ENCODE data around the gene KIAA2012.

KIAA2012 gene

DNA sequence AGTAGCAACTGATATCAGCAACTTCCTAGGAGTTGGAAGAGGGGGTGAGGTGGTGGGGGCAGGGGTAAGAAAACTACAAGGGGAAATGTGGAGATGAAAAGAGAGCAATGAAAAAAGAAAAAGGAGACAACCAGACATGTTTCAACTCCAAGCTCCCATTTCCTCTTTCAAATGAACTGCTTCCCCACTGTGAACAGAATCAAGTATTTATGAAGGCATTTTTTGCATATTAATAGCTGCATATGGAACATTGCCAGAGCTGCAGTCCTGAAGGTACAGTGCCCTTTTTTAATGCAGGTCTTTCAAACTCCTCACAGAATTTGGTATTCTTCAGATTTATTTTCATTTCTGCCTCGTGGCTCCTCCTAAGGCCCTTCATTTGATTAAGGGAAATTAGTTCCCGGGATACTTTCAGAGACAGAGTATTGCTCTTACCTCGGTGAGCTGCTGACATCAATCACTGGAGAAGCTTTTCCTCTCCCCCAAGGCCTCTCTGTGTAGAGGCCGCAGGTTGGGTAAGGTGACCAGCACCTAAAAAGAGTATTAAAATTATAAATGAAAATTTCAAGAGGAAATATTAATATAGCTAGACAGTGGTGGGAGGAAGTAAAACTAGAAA is 68.4 kb downstream of the KIAA2012 start:
- TF ChIP-seq, protein P1, sequence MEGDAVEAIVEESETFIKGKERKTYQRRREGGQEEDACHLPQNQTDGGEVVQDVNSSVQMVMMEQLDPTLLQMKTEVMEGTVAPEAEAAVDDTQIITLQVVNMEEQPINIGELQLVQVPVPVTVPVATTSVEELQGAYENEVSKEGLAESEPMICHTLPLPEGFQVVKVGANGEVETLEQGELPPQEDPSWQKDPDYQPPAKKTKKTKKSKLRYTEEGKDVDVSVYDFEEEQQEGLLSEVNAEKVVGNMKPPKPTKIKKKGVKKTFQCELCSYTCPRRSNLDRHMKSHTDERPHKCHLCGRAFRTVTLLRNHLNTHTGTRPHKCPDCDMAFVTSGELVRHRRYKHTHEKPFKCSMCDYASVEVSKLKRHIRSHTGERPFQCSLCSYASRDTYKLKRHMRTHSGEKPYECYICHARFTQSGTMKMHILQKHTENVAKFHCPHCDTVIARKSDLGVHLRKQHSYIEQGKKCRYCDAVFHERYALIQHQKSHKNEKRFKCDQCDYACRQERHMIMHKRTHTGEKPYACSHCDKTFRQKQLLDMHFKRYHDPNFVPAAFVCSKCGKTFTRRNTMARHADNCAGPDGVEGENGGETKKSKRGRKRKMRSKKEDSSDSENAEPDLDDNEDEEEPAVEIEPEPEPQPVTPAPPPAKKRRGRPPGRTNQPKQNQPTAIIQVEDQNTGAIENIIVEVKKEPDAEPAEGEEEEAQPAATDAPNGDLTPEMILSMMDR (IDR thresholded peaks at IDR 0.05; ENCODE audit: insufficient read depth, low read length, poor library complexity, severe bottlenecking) = no peak
- Histone ChIP-seq H3K27me3 (replicated peaks; ENCODE audit: control insufficient read depth, insufficient read depth, low read length) (no peaks in the 10 kb centered on the region), H3K36me3 (ENCODE audit: control insufficient read depth, insufficient read depth, low read length) (no peaks in the 10 kb centered on the region)

DNA sequence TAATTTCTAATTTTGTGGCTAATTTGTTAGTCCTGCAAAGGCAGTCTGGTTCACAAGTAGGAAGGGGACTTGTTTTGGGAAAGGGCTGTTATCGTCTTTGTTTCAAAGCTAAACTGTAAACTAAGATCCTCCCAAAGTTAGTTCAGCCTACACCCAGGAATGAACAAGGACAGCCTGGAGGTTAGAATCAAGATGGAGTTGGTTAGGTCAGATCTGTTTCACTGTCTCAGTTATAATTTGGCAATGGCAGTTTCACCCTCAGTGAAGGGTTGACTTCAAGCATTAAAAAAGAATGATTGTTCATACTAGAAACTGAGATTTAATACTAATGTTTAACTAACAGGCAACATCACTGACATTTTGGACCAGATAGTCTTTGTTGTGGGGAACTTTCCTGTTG is 69.5 kb downstream of the KIAA2012 start:
- DNase-seq (ENCODE audit: extremely low read depth, insufficient read length) = no peak
- H3K4me3 ChIP-seq (replicated peaks; ENCODE audit: low read depth, low read length) = no peak overlapping the region
- TF ChIP-seq, protein P1 (IDR thresholded peaks at IDR 0.05; ENCODE audit: insufficient read depth, low read length, poor library complexity, severe bottlenecking) = no peak
- no peaks in the 10 kb centered on the region for H3K36me3 ChIP-seq (ENCODE audit: control insufficient read depth, insufficient read depth, low read length)
- H3K27me3 ChIP-seq (replicated peaks; ENCODE audit: control insufficient read depth, insufficient read depth, low read length) = no peaks in the 10 kb centered on the region

More for the DNA sequence above, 68.4 kb downstream of the KIAA2012 start:
- DNase-seq (ENCODE audit: extremely low read depth, insufficient read length) = no peak
- H3K4me3 ChIP-seq (replicated peaks; ENCODE audit: low read depth, low read length) = no peak overlapping the region

DNA sequence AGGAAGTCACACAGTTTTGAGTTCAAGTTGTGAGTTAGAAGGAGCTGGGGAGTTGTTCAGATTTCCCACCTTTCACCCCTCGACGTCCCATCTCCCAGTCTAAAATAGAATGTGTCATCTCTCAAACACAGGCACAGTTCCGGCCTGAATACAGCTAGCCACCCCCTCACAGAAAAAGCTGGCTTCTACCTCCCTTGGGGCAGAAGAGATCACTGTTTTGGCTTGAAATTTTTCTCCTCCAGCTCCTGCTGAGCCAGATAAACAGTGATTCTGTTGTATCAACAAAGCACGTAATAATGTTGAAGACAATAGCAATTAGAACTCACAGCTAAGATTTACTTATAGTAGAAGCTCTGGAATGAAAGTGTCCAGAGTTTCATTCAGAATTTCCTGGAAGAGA is 74.7 kb downstream of the KIAA2012 start:
- no peak for DNase-seq (ENCODE audit: extremely low read depth, insufficient read length)
- TF ChIP-seq, protein P1 (IDR thresholded peaks at IDR 0.05; ENCODE audit: insufficient read depth, low read length, poor library complexity, severe bottlenecking) = no peak
- Histone ChIP-seq H3K27me3 (replicated peaks; ENCODE audit: control insufficient read depth, insufficient read depth, low read length) (no peaks in the 10 kb centered on the region), H3K36me3 (ENCODE audit: control insufficient read depth, insufficient read depth, low read length) (no peaks in the 10 kb centered on the region), H3K4me3 (replicated peaks; ENCODE audit: low read depth, low read length) (no peak overlapping the region)

DNA sequence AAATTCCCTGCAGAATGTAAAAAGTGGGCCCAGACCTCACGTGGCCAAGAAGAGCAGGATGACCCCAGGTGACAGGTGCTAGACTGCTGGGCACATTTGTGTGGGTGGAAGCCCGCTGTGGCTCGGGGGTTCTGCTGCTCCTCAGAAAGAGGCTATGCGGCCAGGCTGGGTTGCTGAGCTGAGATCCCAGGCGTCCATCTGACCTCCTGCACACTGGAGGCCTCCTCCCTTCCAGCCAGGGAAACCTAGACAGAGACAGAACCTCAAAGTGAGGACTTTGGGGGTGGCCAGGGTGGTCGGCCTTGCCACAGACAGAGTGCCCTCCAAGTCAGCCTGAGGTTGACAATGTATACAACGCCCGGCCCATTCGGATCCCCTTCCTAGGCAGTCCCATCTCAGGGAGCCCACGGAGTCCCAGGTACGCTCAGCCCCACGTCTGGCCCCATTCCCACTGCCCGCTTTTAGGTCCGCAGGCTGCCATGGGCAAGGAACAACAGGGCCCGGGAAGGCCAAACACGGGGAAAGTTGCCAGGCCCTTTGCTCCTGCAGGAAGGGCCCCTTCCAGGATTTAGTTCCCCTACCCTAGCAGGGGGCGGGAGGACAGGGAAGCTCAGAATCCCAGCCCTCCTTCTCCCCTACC is 75.6 kb downstream of the KIAA2012 start:
- no peak for DNase-seq (ENCODE audit: extremely low read depth, insufficient read length)
- TF ChIP-seq, protein P1 (IDR thresholded peaks at IDR 0.05; ENCODE audit: insufficient read depth, low read length, poor library complexity, severe bottlenecking) = no peak
- Histone ChIP-seq H3K4me3 (replicated peaks; ENCODE audit: low read depth, low read length) (no peak overlapping the region), H3K36me3 (ENCODE audit: control insufficient read depth, insufficient read depth, low read length) (no peaks in the 10 kb centered on the region), H3K27me3 (replicated peaks; ENCODE audit: control insufficient read depth, insufficient read depth, low read length) (no peaks in the 10 kb centered on the region)

DNA sequence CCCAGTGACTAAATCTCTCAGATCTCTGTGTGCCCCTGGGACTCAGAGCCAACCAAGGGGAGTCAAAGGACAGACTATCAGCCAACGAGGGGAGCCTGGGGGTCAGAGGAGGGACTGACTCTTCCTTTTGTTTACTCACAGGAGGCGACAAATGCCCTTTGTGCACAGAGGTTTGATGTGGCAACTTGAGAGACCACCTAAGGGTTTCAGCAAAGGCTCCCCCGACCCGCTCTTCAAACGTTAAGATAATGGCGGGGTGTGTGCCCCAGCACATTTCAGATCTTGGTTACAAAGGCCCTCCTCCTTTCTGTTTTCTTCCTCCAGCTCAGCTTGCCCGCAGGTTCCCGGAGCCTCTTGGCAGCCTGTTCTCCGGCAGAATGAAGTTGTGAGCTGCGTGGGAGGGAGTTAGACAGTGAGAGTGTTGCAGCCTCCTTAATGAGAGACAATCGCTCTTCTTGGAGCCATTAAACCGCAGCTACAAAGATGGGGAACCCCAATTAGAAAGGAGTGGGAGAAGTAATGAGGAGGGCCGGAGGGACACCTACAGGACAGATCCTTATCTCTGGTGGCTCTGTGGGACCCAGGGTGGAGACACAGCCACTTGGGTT is 76.2 kb downstream of the KIAA2012 start:
- Histone ChIP-seq H3K36me3 (ENCODE audit: control insufficient read depth, insufficient read depth, low read length) (no peaks in the 10 kb centered on the region), H3K4me3 (replicated peaks; ENCODE audit: low read depth, low read length) (no peak overlapping the region), H3K27me3 (replicated peaks; ENCODE audit: control insufficient read depth, insufficient read depth, low read length) (no peaks in the 10 kb centered on the region)
- no peak for DNase-seq (ENCODE audit: extremely low read depth, insufficient read length)
- TF ChIP-seq, protein P1 (IDR thresholded peaks at IDR 0.05; ENCODE audit: insufficient read depth, low read length, poor library complexity, severe bottlenecking) = no peak

Measured in GM06990 (cell line).